ENCODE results near the gene IL6. TPM values are rescaled to one million over a fixed set of nuclear protein-coding genes. Genes with fewer than 3 reads are reported as not detected.

IL6 gene
- total and polyA plus RNA-seq, 9 of the 15 experiments (the other 6 are each of a cell fraction or from before 2014, with no cell fraction given), result 0.76 to 2.9 (median 1.5) TPM

GRCh38 chr7:22712999-22713398 is 14.0 kb upstream of the IL6 start:
- CTCF ChIA-PET (ENCODE audit: low intra/inter-chr PET ratio), result no interaction called here
- Histone ChIP-seq H3K9me3 (replicated peaks; ENCODE audit: control insufficient read depth, insufficient read depth, low read depth, low read length) (no peaks in the 10 kb centered on the region), H3K4me2 (ENCODE audit: insufficient read depth, low read length) (no peak overlapping the region), H3K4me3 (no peak overlapping the region), H3K9me1 (ENCODE audit: control insufficient read depth, insufficient read depth, low read length) (no peaks in the 10 kb centered on the region), H3K79me2 (ENCODE audit: control insufficient read depth, insufficient read depth, low read length) (peaks cover 10% of the 10 kb centered on the region; the same call in 2 of the 3 replicates), H3K27ac (ENCODE audit: extremely low read depth, low read depth, low read length) (no peak overlapping the region), H3K36me3 (ENCODE audit: control insufficient read depth, insufficient read depth, low read length) (no peaks in the 10 kb centered on the region; the same call in 2 of the 3 replicates), H3K4me1 (replicated peaks in 1 of 2; ENCODE audit: control insufficient read depth in 2 of 2, insufficient read depth in 2 of 2, low read length in 2 of 2) (peaks cover 11 to 33% of the 10 kb centered on the region in 2 experiments), H4K20me1 (replicated peaks; ENCODE audit: control insufficient read depth, insufficient read depth, low read length) (no peaks in the 10 kb centered on the region), H3K27me3 (ENCODE audit: control insufficient read depth in 2 of 2, insufficient read depth in 2 of 2, low read length in 2 of 2) (no peaks in the 10 kb centered on the region), H3K9ac (ENCODE audit: insufficient read depth in 1 of 2, low read depth in 2 of 2, low read length in 2 of 2) (no peak overlapping the region; a peak in 1 of 4 replicates), H2AFZ (ENCODE audit: low read depth, low read length) (peak overlapping the region; percentile 14; the same call in 1 of the 2 replicates)
- intact Hi-C loops (cut with micrococcal nuclease) (no loop called here), in situ Hi-C loops (cut with MboI) (no loop called here)
- FAIRE-seq, result no peak
- TF ChIP-seq SIRT6 (IDR thresholded peaks at IDR 0.05; ENCODE audit: low read depth, low read length) (no peak), ZHX1 (conservative IDR thresholded peaks at IDR 0.05; ENCODE audit: low read length) (no peak), ZNF384 (IDR thresholded peaks at IDR 0.05; ENCODE audit: low read depth, low read length) (no peak), ZKSCAN8 (CRISPR knock-in tag; IDR thresholded peaks at IDR 0.05) (no peak), FOSL1 (tag; conservative IDR thresholded peaks at IDR 0.05) (no peak), ZNF146 (CRISPR knock-in tag; IDR thresholded peaks at IDR 0.05; ENCODE audit: unreplicated experiment) (no peak), ELF4 (CRISPR knock-in tag; IDR thresholded peaks at IDR 0.05) (no peak), YY1 (IDR thresholded peaks at IDR 0.05; ENCODE audit: borderline replicate concordance in 1 of 3, control insufficient read depth in 1 of 3, extremely low read depth in 1 of 3, insufficient read depth in 3 of 3, insufficient read length in 1 of 3, insufficient replicate concordance in 2 of 3, low read depth in 1 of 3, low read length in 2 of 3) (no peak), TAF15 (IDR thresholded peaks at IDR 0.05; ENCODE audit: low read depth, low read length) (no peak), HMGN3 (IDR thresholded peaks at IDR 0.05; ENCODE audit: borderline replicate concordance, extremely low read depth, insufficient read length, low read depth, low read length) (no peak), ARID3B (CRISPR knock-in tag; IDR thresholded peaks at IDR 0.05; ENCODE audit: borderline replicate concordance) (no peak), TCF7L2 (IDR thresholded peaks at IDR 0.05; ENCODE audit: low read depth, low read length) (no peak), PHTF2 (CRISPR knock-in tag; IDR thresholded peaks at IDR 0.05) (no peak), FOXA1 (IDR thresholded peaks at IDR 0.05; ENCODE audit: borderline replicate concordance) (no peak), SMARCE1 (IDR thresholded peaks at IDR 0.05) (no peak), ZSCAN29 (IDR thresholded peaks at IDR 0.05) (no peak), TAL1 (IDR thresholded peaks at IDR 0.05) (no peak), PPARD (CRISPR knock-in tag; IDR thresholded peaks at IDR 0.05) (no peak), ZNF263 (CRISPR knock-in tag; IDR thresholded peaks at IDR 0.05; ENCODE audit: borderline replicate concordance) (no peak)
- POLR2A ChIA-PET, result interaction anchor here (1.7 to 3.9 kb wide), 5 partner anchors 11 to 17 kb away, joined by 5 to 21 read pairs (median 7); partner anchors contain the start of gene IL6
- WGBS (ENCODE audit: insufficient coverage, low coverage, missing lambda C conversion rate), result 5% methylated on average over 1 of the region's 1 CpG
- no peak for ATAC-seq
- BruUV-seq (replicated peaks), result no TSS peak
- no peak for DNase-seq (ENCODE audit: extremely low read depth in 1 of 4, low spot score in 3 of 4)
